ENCODE results near the gene TGFBRAP1. TPM values are rescaled to one million over a fixed set of nuclear protein-coding genes. Genes with fewer than 3 reads are reported as not detected.

Gene TGFBRAP1
- total RNA-seq, 1 experiment from 2014 or later, result 26.5 TPM

DNA sequence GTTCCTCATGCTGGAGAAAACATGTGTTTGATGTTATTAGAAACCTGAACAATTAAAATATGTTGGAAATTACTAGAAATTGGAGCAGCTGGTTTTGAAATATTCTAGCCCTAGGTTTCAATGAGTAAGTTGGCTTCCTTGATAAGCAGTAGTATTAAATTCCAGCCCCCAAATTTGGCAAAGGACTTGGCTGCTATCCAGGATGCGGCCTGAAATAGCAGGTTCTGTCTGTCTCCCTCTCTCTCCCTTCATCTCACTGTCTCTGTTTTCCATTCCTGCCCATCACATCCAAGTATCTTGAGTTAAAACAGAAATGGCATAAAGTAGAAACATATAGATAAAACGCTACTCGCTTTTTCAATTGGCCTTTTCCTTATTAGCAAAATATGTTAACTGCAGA lies 108.9 kb downstream of the TGFBRAP1 start:
- no peak overlapping the region for H3K4me2 ChIP-seq (ENCODE audit: low read length)
- H3K36me3 ChIP-seq (ENCODE audit: low read depth, low read length), result no peaks in the 10 kb centered on the region
- no peak overlapping the region for H2AFZ ChIP-seq (ENCODE audit: low read length)
- CTCF ChIA-PET, result no interaction called here
- no peak overlapping the region for H3K9ac ChIP-seq (ENCODE audit: low read length)
- no peak overlapping the region for H3K4me3 ChIP-seq (ENCODE audit: low read length)
- H3K27me3 ChIP-seq (ENCODE audit: low read length), result peaks cover 97% of the 10 kb centered on the region
- TF ChIP-seq EZH2 (IDR thresholded peaks at IDR 0.05; ENCODE audit: low read length, unreplicated experiment) (no peak), EZH2phosphoT487 (IDR thresholded peaks at IDR 0.05; ENCODE audit: borderline replicate concordance, low read length) (no peak)
- TF ChIP-seq, protein P1, sequence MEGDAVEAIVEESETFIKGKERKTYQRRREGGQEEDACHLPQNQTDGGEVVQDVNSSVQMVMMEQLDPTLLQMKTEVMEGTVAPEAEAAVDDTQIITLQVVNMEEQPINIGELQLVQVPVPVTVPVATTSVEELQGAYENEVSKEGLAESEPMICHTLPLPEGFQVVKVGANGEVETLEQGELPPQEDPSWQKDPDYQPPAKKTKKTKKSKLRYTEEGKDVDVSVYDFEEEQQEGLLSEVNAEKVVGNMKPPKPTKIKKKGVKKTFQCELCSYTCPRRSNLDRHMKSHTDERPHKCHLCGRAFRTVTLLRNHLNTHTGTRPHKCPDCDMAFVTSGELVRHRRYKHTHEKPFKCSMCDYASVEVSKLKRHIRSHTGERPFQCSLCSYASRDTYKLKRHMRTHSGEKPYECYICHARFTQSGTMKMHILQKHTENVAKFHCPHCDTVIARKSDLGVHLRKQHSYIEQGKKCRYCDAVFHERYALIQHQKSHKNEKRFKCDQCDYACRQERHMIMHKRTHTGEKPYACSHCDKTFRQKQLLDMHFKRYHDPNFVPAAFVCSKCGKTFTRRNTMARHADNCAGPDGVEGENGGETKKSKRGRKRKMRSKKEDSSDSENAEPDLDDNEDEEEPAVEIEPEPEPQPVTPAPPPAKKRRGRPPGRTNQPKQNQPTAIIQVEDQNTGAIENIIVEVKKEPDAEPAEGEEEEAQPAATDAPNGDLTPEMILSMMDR (conservative IDR thresholded peaks at IDR 0.05; ENCODE audit: low read depth, low read length), result no peak
- intact Hi-C loops (cut with micrococcal nuclease), result no loop called here
- BruUV-seq (replicated peaks), result no TSS peak
- no peaks in the 10 kb centered on the region for H3K9me3 ChIP-seq (ENCODE audit: low read length)
- H4K20me1 ChIP-seq (ENCODE audit: low read length), result no peaks in the 10 kb centered on the region
- H3K9me2 ChIP-seq (replicated peaks; ENCODE audit: low read length), result no peaks in the 10 kb centered on the region
- no peak for DNase-seq
- POLR2A ChIA-PET (ENCODE audit: unreplicated experiment), result no interaction called here
- H3K27ac ChIP-seq (ENCODE audit: low read length), result no peak overlapping the region
- H3F3A ChIP-seq (ENCODE audit: low read length, unreplicated experiment), result no peaks in the 10 kb centered on the region
- no peak for ATAC-seq
- no peaks in the 10 kb centered on the region for H3K79me2 ChIP-seq (ENCODE audit: low read length)
- H3K4me1 ChIP-seq (ENCODE audit: insufficient read depth, low read length), result no peaks in the 10 kb centered on the region

DNA sequence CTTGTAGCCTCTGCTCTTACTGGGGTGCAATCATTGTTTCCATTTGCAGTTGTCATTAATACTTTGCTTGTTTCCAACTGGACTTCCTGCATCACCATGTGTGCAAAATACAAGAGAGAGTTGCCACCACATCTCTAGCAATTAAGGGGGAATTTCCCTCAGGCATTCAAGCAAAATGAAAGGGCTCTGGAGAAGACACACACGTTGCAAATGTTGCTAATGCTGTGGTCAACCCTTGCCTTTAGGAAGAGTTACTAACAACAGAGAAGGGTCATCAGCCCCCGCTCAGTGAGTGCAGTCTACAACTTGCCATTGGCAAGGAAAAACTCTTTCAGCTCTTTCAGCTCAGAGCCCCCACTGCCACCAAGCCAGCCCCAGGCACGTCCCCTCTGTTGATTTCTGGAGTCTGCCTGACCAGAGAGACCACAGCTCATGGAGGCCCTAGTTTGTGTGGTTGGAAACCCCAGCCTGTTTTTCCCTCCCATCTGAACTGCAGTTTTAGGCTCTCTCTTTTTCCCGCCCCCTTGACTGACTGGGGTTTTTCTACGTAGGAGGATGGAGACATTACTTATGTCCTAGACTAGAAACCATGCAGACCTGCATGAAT lies 113.8 kb downstream of the TGFBRAP1 start:
- no peaks in the 10 kb centered on the region for H4K20me1 ChIP-seq (ENCODE audit: low read length)
- H3K27ac ChIP-seq (ENCODE audit: low read length), result no peak overlapping the region
- H2AFZ ChIP-seq (ENCODE audit: low read length), result no peak overlapping the region
- ATAC-seq (no peak), DNase-seq (no peak)
- H3K36me3 ChIP-seq (ENCODE audit: low read depth, low read length), result no peaks in the 10 kb centered on the region
- intact Hi-C loops (cut with micrococcal nuclease), result no loop called here
- H3K9me2 ChIP-seq (replicated peaks; ENCODE audit: low read length), result no peaks in the 10 kb centered on the region
- no peak overlapping the region for H3K4me2 ChIP-seq (ENCODE audit: low read length)
- no peak overlapping the region for H3K9ac ChIP-seq (ENCODE audit: low read length)
- no peaks in the 10 kb centered on the region for H3K79me2 ChIP-seq (ENCODE audit: low read length)
- H3K9me3 ChIP-seq (ENCODE audit: low read length), result no peaks in the 10 kb centered on the region
- CTCF ChIA-PET, result no interaction called here
- BruUV-seq (replicated peaks), result no TSS peak
- H3K27me3 ChIP-seq (ENCODE audit: low read length), result peaks cover 60% of the 10 kb centered on the region
- POLR2A ChIA-PET (ENCODE audit: unreplicated experiment), result no interaction called here
- no peaks in the 10 kb centered on the region for H3F3A ChIP-seq (ENCODE audit: low read length, unreplicated experiment)
- no peak overlapping the region for H3K4me3 ChIP-seq (ENCODE audit: low read length)
- H3K4me1 ChIP-seq (ENCODE audit: insufficient read depth, low read length), result no peaks in the 10 kb centered on the region
- TF ChIP-seq EZH2 (IDR thresholded peaks at IDR 0.05; ENCODE audit: low read length, unreplicated experiment) (no peak), EZH2phosphoT487 (IDR thresholded peaks at IDR 0.05; ENCODE audit: borderline replicate concordance, low read length) (no peak)
- TF ChIP-seq, protein P1 (conservative IDR thresholded peaks at IDR 0.05; ENCODE audit: low read depth, low read length), result no peak

Other genes with a start within 250 kb of the TGFBRAP1 start
- not detected in 2 replicates for gene GPR45, start 88.0 kb downstream of the TGFBRAP1 start, total RNA-seq (2014; rRNA removed)
- gene C2orf49, start 7.8 kb upstream of the TGFBRAP1 start, total RNA-seq (2014; rRNA removed), result 7.2 and 11.6 TPM in 2 replicates
- 118 and 125 TPM in 2 replicates for gene FHL2, start 69.3 kb upstream of the TGFBRAP1 start, total RNA-seq (2014; rRNA removed)

Measured in PC-3 (cell line).